ENCODE measurements around the gene CCDC18.
A peak's percentile ranks its signal among the peaks of the same experiment; 100 is the strongest.

Gene CCDC18

DNA sequence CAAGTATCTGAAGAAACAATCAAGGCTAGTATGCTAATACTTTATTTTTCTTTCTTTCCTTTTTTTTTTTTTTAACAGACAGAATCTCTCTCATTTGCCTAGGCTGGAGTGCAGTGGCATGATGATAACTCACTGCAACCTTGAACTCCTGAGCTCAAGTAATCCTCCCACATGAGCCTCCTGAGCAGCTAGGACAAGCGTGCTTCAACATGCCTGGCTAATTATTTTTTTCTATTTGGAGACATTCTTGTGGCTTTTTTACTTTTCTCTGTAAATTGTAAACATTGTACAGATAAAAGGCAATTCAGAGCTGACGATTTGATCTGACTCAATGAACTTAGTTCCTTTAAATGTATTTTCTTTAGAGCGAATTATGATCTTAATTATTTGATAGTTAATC lies 41.4 kb downstream of the CCDC18 start:
- ATAC-seq: peak; percentile 92
- TF ChIP-seq ZFP3 (CRISPR knock-in tag; IDR thresholded peaks at IDR 0.05) (no peak), OSR1 (CRISPR knock-in tag; IDR thresholded peaks at IDR 0.05) (no peak), CREB5 (CRISPR knock-in tag; IDR thresholded peaks at IDR 0.05; ENCODE audit: low read depth) (no peak), POU6F1 (CRISPR knock-in tag; IDR thresholded peaks at IDR 0.05; ENCODE audit: borderline replicate concordance, low read depth) (no peak), ZNF8 (CRISPR knock-in tag; IDR thresholded peaks at IDR 0.05) (no peak), TCF4 (CRISPR knock-in tag; IDR thresholded peaks at IDR 0.05; ENCODE audit: borderline replicate concordance) (no peak), SNAI2 (CRISPR knock-in tag; IDR thresholded peaks at IDR 0.05) (no peak), ZFP30 (CRISPR knock-in tag; IDR thresholded peaks at IDR 0.05) (no peak), TOX (CRISPR knock-in tag; IDR thresholded peaks at IDR 0.05; ENCODE audit: borderline replicate concordance) (no peak), GLIS3 (CRISPR knock-in tag; IDR thresholded peaks at IDR 0.05) (no peak), PPARA (CRISPR knock-in tag; IDR thresholded peaks at IDR 0.05; ENCODE audit: borderline replicate concordance) (no peak), ESRRG (CRISPR knock-in tag; IDR thresholded peaks at IDR 0.05) (no peak), ZC3H10 (CRISPR knock-in tag; IDR thresholded peaks at IDR 0.05) (no peak), ZNF565 (CRISPR knock-in tag; conservative IDR thresholded peaks at IDR 0.05; ENCODE audit: low read depth) (no peak), BACH2 (CRISPR knock-in tag; IDR thresholded peaks at IDR 0.05; ENCODE audit: borderline replicate concordance) (no peak), ISL1 (CRISPR knock-in tag; IDR thresholded peaks at IDR 0.05) (no peak), ZNF70 (CRISPR knock-in tag; IDR thresholded peaks at IDR 0.05) (no peak)
- TF ChIP-seq, protein P1, sequence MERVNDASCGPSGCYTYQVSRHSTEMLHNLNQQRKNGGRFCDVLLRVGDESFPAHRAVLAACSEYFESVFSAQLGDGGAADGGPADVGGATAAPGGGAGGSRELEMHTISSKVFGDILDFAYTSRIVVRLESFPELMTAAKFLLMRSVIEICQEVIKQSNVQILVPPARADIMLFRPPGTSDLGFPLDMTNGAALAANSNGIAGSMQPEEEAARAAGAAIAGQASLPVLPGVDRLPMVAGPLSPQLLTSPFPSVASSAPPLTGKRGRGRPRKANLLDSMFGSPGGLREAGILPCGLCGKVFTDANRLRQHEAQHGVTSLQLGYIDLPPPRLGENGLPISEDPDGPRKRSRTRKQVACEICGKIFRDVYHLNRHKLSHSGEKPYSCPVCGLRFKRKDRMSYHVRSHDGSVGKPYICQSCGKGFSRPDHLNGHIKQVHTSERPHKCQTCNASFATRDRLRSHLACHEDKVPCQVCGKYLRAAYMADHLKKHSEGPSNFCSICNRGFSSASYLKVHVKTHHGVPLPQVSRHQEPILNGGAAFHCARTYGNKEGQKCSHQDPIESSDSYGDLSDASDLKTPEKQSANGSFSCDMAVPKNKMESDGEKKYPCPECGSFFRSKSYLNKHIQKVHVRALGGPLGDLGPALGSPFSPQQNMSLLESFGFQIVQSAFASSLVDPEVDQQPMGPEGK (CRISPR knock-in tag; IDR thresholded peaks at IDR 0.05; ENCODE audit: borderline replicate concordance): no peak
- TF ChIP-seq, protein P2, sequence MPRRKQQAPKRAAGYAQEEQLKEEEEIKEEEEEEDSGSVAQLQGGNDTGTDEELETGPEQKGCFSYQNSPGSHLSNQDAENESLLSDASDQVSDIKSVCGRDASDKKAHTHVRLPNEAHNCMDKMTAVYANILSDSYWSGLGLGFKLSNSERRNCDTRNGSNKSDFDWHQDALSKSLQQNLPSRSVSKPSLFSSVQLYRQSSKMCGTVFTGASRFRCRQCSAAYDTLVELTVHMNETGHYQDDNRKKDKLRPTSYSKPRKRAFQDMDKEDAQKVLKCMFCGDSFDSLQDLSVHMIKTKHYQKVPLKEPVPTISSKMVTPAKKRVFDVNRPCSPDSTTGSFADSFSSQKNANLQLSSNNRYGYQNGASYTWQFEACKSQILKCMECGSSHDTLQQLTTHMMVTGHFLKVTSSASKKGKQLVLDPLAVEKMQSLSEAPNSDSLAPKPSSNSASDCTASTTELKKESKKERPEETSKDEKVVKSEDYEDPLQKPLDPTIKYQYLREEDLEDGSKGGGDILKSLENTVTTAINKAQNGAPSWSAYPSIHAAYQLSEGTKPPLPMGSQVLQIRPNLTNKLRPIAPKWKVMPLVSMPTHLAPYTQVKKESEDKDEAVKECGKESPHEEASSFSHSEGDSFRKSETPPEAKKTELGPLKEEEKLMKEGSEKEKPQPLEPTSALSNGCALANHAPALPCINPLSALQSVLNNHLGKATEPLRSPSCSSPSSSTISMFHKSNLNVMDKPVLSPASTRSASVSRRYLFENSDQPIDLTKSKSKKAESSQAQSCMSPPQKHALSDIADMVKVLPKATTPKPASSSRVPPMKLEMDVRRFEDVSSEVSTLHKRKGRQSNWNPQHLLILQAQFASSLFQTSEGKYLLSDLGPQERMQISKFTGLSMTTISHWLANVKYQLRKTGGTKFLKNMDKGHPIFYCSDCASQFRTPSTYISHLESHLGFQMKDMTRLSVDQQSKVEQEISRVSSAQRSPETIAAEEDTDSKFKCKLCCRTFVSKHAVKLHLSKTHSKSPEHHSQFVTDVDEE (CRISPR knock-in tag; IDR thresholded peaks at IDR 0.05): no peak

DNA sequence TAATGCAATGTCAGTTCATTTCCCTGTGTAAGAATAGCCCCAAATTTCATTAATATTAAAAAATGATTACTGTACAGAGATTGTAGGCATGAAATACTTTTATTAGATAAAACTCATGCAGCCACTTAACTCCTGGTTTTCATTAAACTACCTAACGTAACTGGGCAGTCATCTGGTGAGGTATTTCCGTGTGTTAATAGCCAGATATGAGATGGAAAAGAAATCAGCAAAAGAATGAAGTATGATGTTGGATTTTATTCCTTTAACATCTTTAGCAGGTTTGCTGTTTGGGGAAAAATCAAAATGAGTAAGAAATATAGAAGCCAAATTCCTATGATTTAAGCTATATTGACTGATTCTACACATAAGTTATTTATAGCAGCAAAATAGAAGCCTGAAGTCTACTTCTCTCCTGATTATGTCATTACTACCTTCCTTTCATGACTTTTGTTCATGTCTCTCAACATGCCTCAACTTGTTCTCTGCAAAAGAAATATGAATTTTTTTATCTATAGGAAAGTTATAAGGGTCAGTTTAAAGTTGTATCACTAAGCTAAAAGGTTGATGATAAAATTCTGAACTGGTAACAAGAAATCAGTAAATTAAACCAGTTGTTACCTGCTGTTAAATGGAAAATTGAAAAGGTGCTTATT lies 42.6 kb downstream of the CCDC18 start:
- TF ChIP-seq ISL1 (CRISPR knock-in tag; IDR thresholded peaks at IDR 0.05) (peak; percentile 31; the same call in 1 of the 2 replicates), ZFP3 (CRISPR knock-in tag; IDR thresholded peaks at IDR 0.05) (no peak), TCF4 (CRISPR knock-in tag; IDR thresholded peaks at IDR 0.05; ENCODE audit: borderline replicate concordance) (peak; percentile 53)
- peak; percentile 63 for ATAC-seq

DNA sequence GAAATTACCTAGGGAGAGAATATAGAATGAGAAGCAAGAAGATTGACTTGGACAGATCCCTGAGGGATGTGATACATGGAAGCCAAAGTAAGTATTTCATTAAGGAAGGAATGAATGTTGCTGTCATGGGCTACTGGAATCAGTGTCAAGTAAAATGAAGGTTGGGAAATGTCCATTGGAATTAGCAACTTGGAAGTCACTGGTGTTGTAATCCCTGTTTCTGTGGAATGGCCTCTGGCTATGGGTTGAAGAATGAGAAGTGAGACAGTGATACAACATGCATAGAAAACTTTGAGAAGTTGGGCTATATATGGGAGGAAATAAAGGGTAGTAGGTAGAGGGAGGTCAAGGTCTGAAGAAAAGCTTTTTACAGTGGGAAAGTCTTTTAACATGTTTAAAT lies 54.7 kb downstream of the CCDC18 start:
- ATAC-seq: no peak
- TF ChIP-seq, protein P2 (CRISPR knock-in tag; IDR thresholded peaks at IDR 0.05): no peak
- TF ChIP-seq ZNF8 (CRISPR knock-in tag; IDR thresholded peaks at IDR 0.05): no peak
- no peak for TF ChIP-seq CREB5 (CRISPR knock-in tag; IDR thresholded peaks at IDR 0.05; ENCODE audit: low read depth)
- TF ChIP-seq PPARA (CRISPR knock-in tag; IDR thresholded peaks at IDR 0.05; ENCODE audit: borderline replicate concordance): no peak
- no peak for TF ChIP-seq ZC3H10 (CRISPR knock-in tag; IDR thresholded peaks at IDR 0.05)
- no peak for TF ChIP-seq CSRNP3 (CRISPR knock-in tag; IDR thresholded peaks at IDR 0.05)
- TF ChIP-seq TOX (CRISPR knock-in tag; IDR thresholded peaks at IDR 0.05; ENCODE audit: borderline replicate concordance): no peak
